Suprapubic skin (tissue), 4 donors: ENCODE results near the gene OLR1. TPM values are rescaled to one million over a fixed set of nuclear protein-coding genes. Genes with fewer than 3 reads are reported as not detected.

ENCODE experiments used
- DNase-seq, 2 donors: peaks; one replicate each; pipeline ENCODE4 v3.0.0-alpha.2; 2019; ENCODE audit warnings: low spot score in 2 of 2
- H3K27ac ChIP-seq: fragments of 200-600 bp; sonication (generic); one replicate; pipeline ENCODE4 v1.5.1; 2019
- H3K27me3 ChIP-seq: fragments of 200-600 bp; sonication (generic); one replicate; pipeline ENCODE4 v1.5.1; 2019
- H3K36me3 ChIP-seq: fragments of 200-600 bp; sonication (generic); one replicate; pipeline ENCODE4 v1.5.1; 2019
- H3K4me1 ChIP-seq: fragments of 200-600 bp; sonication (generic); one replicate; pipeline ENCODE4 v1.5.1; 2019
- H3K4me3 ChIP-seq: fragments of 200-600 bp; sonication (generic); one replicate; pipeline ENCODE4 v1.5.1; 2019; ENCODE audit warnings: mild to moderate bottlenecking
- H3K9me3 ChIP-seq: fragments of 200-600 bp; sonication (generic); one replicate; pipeline ENCODE4 v1.5.1; 2019
- CTCF ChIP-seq, 2 donors: fragments of 200-600 bp in 1 of 2; fragments of 450-650 bp in 1 of 2; sonication (generic) in 1 of 2; IDR thresholded peaks; one replicate each; pipeline ENCODE4 v1.5.1; 2016 to 2019; ENCODE audit warnings: antibody characterized with exemption in 2 of 2, mild to moderate bottlenecking in 1 of 2, moderate library complexity in 1 of 2
- EP300 ChIP-seq: sonication (generic); formaldehyde crosslinking; IDR thresholded peaks from one replicate; pipeline ENCODE4 v1.6.1; 2017; ENCODE audit warnings: antibody characterized with exemption
- POLR2A ChIP-seq, 2 donors: fragments of 450-650 bp; IDR thresholded peaks; one replicate each; pipeline ENCODE4 v1.6.1; 2017; ENCODE audit warnings: antibody characterized with exemption in 2 of 2, mild to moderate bottlenecking in 2 of 2, moderate library complexity in 2 of 2
- POLR2AphosphoS5 ChIP-seq, 3 donors: sonication (generic); formaldehyde crosslinking; IDR thresholded peaks; one replicate each; pipeline ENCODE4 v1.6.1; 2017; ENCODE audit warnings: antibody characterized with exemption in 3 of 3
- WGBS: methylation state at CpG from one replicate; pipeline ENCODE4 v1.1.5; 2018; 5-methylcytosine and 5-hydroxymethylcytosine counted together
- total RNA-seq, 4 donors: library from RNA; depleted of rRNA; stranded (reverse); fragments of >200 nt; gene quantifications; one replicate each; pipeline ENCODE4 v1.1.0, GENCODE V29; 2016

The OLR1 gene
- total RNA-seq, 4 donors from 2014 or later = not detected

GRCh38 chr12:10136637-10137205, 35.2 kb downstream of the OLR1 start:
- no peak for DNase-seq
- Histone ChIP-seq H3K36me3 (no peaks in the 10 kb centered on the region), H3K9me3 (no peaks in the 10 kb centered on the region), H3K27ac (no peak overlapping the region), H3K27me3 (no peaks in the 10 kb centered on the region), H3K4me3 (no peak overlapping the region), H3K4me1 (peaks cover 6% of the 10 kb centered on the region)
- WGBS = 76% methylated on average over 13 of the region's 13 CpGs
- TF ChIP-seq POLR2A (IDR thresholded peaks at IDR 0.05) (no peak), EP300 (no peak), POLR2AphosphoS5 (IDR thresholded peaks at IDR 0.05) (no peak), CTCF (IDR thresholded peaks at IDR 0.05) (no peak)

GRCh38 chr12:10135126-10135525, 36.8 kb downstream of the OLR1 start:
- Histone ChIP-seq H3K27ac (no peak overlapping the region), H3K4me1 (peaks cover 13% of the 10 kb centered on the region), H3K4me3 (no peak overlapping the region), H3K9me3 (no peaks in the 10 kb centered on the region), H3K27me3 (no peaks in the 10 kb centered on the region), H3K36me3 (no peaks in the 10 kb centered on the region)
- TF ChIP-seq CTCF (IDR thresholded peaks at IDR 0.05) = no peak
- no peak for TF ChIP-seq POLR2A (IDR thresholded peaks at IDR 0.05)
- TF ChIP-seq EP300 = no peak
- no peak for TF ChIP-seq POLR2AphosphoS5 (IDR thresholded peaks at IDR 0.05)
- WGBS = 62% methylated on average over 4 of the region's 4 CpGs
- DNase-seq = no peak

GRCh38 chr12:10132850-10133370, 39.0 kb downstream of the OLR1 start:
- WGBS = 78% methylated on average over 6 of the region's 6 CpGs
- Histone ChIP-seq H3K9me3 (no peaks in the 10 kb centered on the region), H3K27me3 (no peaks in the 10 kb centered on the region), H3K4me1 (peaks cover 17% of the 10 kb centered on the region), H3K36me3 (no peaks in the 10 kb centered on the region), H3K4me3 (no peak overlapping the region), H3K27ac (no peak overlapping the region)
- DNase-seq = no peak
- TF ChIP-seq POLR2AphosphoS5 (IDR thresholded peaks at IDR 0.05) = no peak
- no peak for TF ChIP-seq CTCF (IDR thresholded peaks at IDR 0.05)
- TF ChIP-seq POLR2A (IDR thresholded peaks at IDR 0.05) = no peak
- no peak for TF ChIP-seq EP300

- Histone ChIP-seq H3K4me3 (no peak overlapping the region), H3K27ac (no peak overlapping the region), H3K4me1 (peaks cover 17% of the 10 kb centered on the region), H3K36me3 (no peaks in the 10 kb centered on the region), H3K27me3 (no peaks in the 10 kb centered on the region), H3K9me3 (no peaks in the 10 kb centered on the region)
- DNase-seq = no peak
- 65% methylated on average over 2 of the region's 2 CpGs for WGBS
- TF ChIP-seq EP300 = no peak
- no peak for TF ChIP-seq CTCF (IDR thresholded peaks at IDR 0.05)
- TF ChIP-seq POLR2AphosphoS5 (IDR thresholded peaks at IDR 0.05) = no peak
- no peak for TF ChIP-seq POLR2A (IDR thresholded peaks at IDR 0.05)
Measured at GRCh38 chr12:10131111-10131690, 40.7 kb downstream of the OLR1 start.

- Histone ChIP-seq H3K27ac (peak within 1 kb of the TSS; percentile 45), H3K4me1 (peaks cover 17% of the 10 kb centered on the region), H3K27me3 (no peaks in the 10 kb centered on the region), H3K4me3 (peak within 1 kb of the TSS; percentile 30), H3K36me3 (no peaks in the 10 kb centered on the region), H3K9me3 (no peaks in the 10 kb centered on the region)
- 28% methylated on average over 1 of the region's 1 CpG for WGBS
- no peak for DNase-seq
- TF ChIP-seq CTCF (IDR thresholded peaks at IDR 0.05) = no peak
- TF ChIP-seq POLR2A (IDR thresholded peaks at IDR 0.05) = no peak
- no peak for TF ChIP-seq POLR2AphosphoS5 (IDR thresholded peaks at IDR 0.05)
- no peak for TF ChIP-seq EP300
Measured at GRCh38 chr12:10130042-10130441, 41.9 kb downstream of the OLR1 start, which contains the start of gene CLEC7A. Gene CLEC7A (minus strand): TSS chr12:10130199. CDS start chr12:10130082, 117 bp downstream.
